ENCODE results near the gene IFT27. TPM values are rescaled to one million over a fixed set of nuclear protein-coding genes. Genes with fewer than 3 reads are reported as not detected.

IFT27 gene
- polyA plus RNA-seq, 1 donor from 2014 or later = 111 TPM

GRCh38 chr22:36781656-36782627 is 6.0 kb upstream of the IFT27 start:
- H3K9ac ChIP-seq (ENCODE audit: low read length) = peak overlapping the region; percentile 6
- H4K20me1 ChIP-seq (ENCODE audit: insufficient read depth) = no peaks in the 10 kb centered on the region
- H3K4me3 ChIP-seq (ENCODE audit: low read length) = no peak overlapping the region
- no peaks in the 10 kb centered on the region for H3K27me3 ChIP-seq (ENCODE audit: insufficient read depth, low read depth, low read length)
- H3F3A ChIP-seq (ENCODE audit: insufficient read depth, low read length, poor library complexity, severe bottlenecking) = no peaks in the 10 kb centered on the region
- TF ChIP-seq RAD21 (conservative IDR thresholded peaks at IDR 0.05) (peak; percentile 93), EZH2 (IDR thresholded peaks at IDR 0.05; ENCODE audit: borderline replicate concordance, insufficient read depth, low read length, poor library complexity, severe bottlenecking) (no peak), POLR2AphosphoS5 (IDR thresholded peaks at IDR 0.05) (no peak), CTCF (IDR thresholded peaks at IDR 0.05; ENCODE audit: poor library complexity, severe bottlenecking) (peak; percentile 97), REST (IDR thresholded peaks at IDR 0.05; ENCODE audit: borderline replicate concordance) (no peak), TAF1 (IDR thresholded peaks at IDR 0.05; ENCODE audit: low read depth) (no peak), MXI1 (conservative IDR thresholded peaks at IDR 0.05; ENCODE audit: poor library complexity, severe bottlenecking) (no peak), SMC3 (conservative IDR thresholded peaks at IDR 0.05; ENCODE audit: poor library complexity) (peak; percentile 94), EP300 (conservative IDR thresholded peaks at IDR 0.05; ENCODE audit: poor library complexity, severe bottlenecking) (no peak)
- H3K4me2 ChIP-seq (ENCODE audit: low read length) = no peak overlapping the region
- H2AFZ ChIP-seq (ENCODE audit: low read depth, low read length) = no peak overlapping the region
- no peaks in the 10 kb centered on the region for H3K9me3 ChIP-seq (ENCODE audit: low read length)
- no peaks in the 10 kb centered on the region for H3K36me3 ChIP-seq (ENCODE audit: insufficient read depth, low read length)
- H3K79me2 ChIP-seq (replicated peaks; ENCODE audit: insufficient read depth, low read length) = no peaks in the 10 kb centered on the region
- H3K27ac ChIP-seq (ENCODE audit: low read length) = no peak overlapping the region
- no peaks in the 10 kb centered on the region for H3K9me2 ChIP-seq (ENCODE audit: insufficient read depth, low read length)

- no peak overlapping the region for H3K4me2 ChIP-seq (ENCODE audit: low read length)
- H3K27me3 ChIP-seq (ENCODE audit: insufficient read depth, low read depth, low read length) = no peaks in the 10 kb centered on the region
- TF ChIP-seq MXI1 (conservative IDR thresholded peaks at IDR 0.05; ENCODE audit: poor library complexity, severe bottlenecking) = no peak
- no peak for TF ChIP-seq TAF1 (IDR thresholded peaks at IDR 0.05; ENCODE audit: low read depth)
- no peak for TF ChIP-seq REST (IDR thresholded peaks at IDR 0.05; ENCODE audit: borderline replicate concordance)
- no peak for TF ChIP-seq CTCF (IDR thresholded peaks at IDR 0.05; ENCODE audit: poor library complexity, severe bottlenecking)
- TF ChIP-seq RAD21 (conservative IDR thresholded peaks at IDR 0.05) = no peak
- TF ChIP-seq EP300 (conservative IDR thresholded peaks at IDR 0.05; ENCODE audit: poor library complexity, severe bottlenecking) = no peak
- no peak for TF ChIP-seq SMC3 (conservative IDR thresholded peaks at IDR 0.05; ENCODE audit: poor library complexity)
- no peak for TF ChIP-seq EZH2 (IDR thresholded peaks at IDR 0.05; ENCODE audit: borderline replicate concordance, insufficient read depth, low read length, poor library complexity, severe bottlenecking)
- TF ChIP-seq POLR2AphosphoS5 (IDR thresholded peaks at IDR 0.05) = no peak
- no peak overlapping the region for H3K27ac ChIP-seq (ENCODE audit: low read length)
- no peaks in the 10 kb centered on the region for H3F3A ChIP-seq (ENCODE audit: insufficient read depth, low read length, poor library complexity, severe bottlenecking)
- H4K20me1 ChIP-seq (ENCODE audit: insufficient read depth) = no peaks in the 10 kb centered on the region
- no peak overlapping the region for H3K4me3 ChIP-seq (ENCODE audit: low read length)
- H3K9ac ChIP-seq (ENCODE audit: low read length) = no peak overlapping the region
- H3K9me3 ChIP-seq (ENCODE audit: low read length) = no peaks in the 10 kb centered on the region
- H3K9me2 ChIP-seq (ENCODE audit: insufficient read depth, low read length) = no peaks in the 10 kb centered on the region
- H2AFZ ChIP-seq (ENCODE audit: low read depth, low read length) = no peak overlapping the region
- H3K79me2 ChIP-seq (replicated peaks; ENCODE audit: insufficient read depth, low read length) = peaks cover 11% of the 10 kb centered on the region
- no peaks in the 10 kb centered on the region for H3K36me3 ChIP-seq (ENCODE audit: insufficient read depth, low read length)
These were observed 2.1 kb upstream of the IFT27 start for GRCh38 chr22:36778020-36778419.
